ENCODE results near the gene TPPP.

Gene TPPP

DNA sequence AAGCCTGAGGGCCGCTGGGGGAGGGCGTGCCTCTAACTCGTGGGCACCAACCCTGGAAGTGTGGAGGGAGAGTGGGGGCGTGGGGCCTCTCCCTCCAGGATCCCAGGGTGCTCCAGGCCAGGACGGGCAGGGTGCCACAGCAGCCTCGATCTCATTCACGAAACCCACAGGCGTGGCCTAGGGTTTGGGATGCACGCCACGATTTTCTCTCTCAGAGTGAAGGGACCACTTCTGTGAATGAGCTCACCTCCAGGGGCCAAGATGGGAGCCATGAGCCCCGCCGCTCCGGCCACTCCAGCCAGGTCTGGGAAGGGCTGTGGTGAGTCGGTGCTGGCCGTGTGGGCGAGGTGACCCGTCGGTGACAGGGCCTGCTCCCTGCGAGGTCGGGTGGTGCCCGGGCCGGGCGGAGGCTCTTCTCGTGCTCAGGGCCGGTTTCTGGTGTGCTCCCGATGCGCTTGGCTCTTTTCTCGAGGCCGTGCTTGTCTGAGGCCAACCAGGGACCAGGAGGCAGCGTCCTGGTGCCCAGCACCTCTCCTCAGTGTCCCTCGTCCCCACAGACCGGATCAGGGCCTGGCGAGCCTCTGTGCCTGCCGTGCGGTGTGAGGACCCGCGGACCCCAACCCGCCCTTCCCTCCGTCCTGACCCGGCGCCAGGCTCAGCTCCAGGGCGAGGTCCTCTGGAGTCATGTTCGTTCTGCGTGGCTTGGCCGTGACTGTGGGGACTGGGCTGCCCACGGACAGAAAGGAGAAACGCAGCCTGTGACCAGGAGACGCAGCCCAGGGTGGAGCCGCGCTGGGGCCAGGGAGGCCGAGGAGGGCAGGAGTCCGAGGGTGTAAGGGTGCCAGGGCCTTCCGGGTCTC lies 31.0 kb downstream of the TPPP start:
- H3K4me3 ChIP-seq (ENCODE audit: low read depth, low read length) = no peak overlapping the region
- TF ChIP-seq, protein P1, sequence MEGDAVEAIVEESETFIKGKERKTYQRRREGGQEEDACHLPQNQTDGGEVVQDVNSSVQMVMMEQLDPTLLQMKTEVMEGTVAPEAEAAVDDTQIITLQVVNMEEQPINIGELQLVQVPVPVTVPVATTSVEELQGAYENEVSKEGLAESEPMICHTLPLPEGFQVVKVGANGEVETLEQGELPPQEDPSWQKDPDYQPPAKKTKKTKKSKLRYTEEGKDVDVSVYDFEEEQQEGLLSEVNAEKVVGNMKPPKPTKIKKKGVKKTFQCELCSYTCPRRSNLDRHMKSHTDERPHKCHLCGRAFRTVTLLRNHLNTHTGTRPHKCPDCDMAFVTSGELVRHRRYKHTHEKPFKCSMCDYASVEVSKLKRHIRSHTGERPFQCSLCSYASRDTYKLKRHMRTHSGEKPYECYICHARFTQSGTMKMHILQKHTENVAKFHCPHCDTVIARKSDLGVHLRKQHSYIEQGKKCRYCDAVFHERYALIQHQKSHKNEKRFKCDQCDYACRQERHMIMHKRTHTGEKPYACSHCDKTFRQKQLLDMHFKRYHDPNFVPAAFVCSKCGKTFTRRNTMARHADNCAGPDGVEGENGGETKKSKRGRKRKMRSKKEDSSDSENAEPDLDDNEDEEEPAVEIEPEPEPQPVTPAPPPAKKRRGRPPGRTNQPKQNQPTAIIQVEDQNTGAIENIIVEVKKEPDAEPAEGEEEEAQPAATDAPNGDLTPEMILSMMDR (IDR thresholded peaks at IDR 0.05; ENCODE audit: low read depth, low read length) = no peak

DNA sequence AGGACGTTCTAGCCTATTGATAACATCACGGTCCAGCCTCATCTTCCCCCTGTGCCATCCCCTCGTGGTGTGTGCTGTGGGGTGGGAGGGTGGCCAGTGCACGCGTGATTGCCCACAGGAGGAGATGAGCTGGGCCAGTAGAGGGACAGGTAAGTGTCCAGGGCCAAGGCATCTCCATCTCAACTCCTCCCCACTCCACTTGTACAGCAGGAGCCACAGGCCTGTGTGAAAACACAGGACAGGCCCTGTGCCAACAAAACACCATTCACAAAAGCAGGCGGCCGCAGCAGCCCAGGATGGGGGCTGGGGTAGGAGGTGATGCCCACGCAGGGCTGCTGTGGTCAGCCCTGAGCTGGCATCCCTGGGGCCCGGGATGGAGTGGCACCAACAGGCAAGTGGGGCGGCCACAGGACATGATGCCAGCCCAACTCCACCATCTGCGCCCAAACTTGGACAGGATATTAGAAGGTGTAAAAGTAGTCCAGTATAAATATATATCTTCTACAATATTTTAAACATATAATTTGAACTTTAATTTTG lies 32.6 kb downstream of the TPPP start:
- TF ChIP-seq, protein P1 (IDR thresholded peaks at IDR 0.05; ENCODE audit: low read depth, low read length) = no peak

DNA sequence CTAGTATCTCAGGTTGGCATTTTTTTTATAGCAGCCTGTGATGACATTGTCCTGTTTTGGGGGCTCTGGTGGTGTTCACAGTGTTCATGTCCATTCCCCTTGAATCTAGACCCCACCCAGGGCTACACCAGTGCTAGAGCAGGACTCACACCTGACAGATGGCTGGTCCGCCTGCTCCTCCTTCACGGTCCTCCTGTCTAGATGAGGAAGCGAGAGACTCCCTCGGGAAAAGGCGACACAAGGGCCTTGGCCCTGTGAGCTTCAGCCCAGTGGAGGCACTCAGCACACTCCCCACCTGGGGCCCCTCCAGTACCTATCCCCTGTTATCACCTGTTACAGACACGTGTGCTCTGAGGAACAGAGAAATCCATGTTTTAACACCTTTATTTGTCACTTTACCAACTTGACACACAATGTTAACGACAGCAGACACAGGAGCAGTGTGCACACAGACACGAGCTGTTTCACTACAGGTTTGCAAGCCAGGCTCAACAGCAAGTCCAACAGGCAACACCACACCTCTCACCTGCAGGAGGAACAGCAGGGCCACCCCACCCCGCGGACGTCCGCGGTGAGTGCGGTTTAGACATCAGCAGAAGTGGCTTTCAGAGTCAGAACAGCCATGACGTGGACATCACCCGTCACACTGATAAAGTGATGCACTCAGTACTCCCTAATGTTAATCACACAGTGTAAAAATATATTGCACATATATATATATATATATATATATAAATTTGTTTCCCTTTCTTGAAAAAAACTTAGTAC lies 33.5 kb downstream of the TPPP start:
- TF ChIP-seq, protein P1 (IDR thresholded peaks at IDR 0.05; ENCODE audit: low read depth, low read length) = no peak
- H3K4me3 ChIP-seq (ENCODE audit: low read depth, low read length) = no peak overlapping the region

More for the DNA sequence above, 32.6 kb downstream of the TPPP start:
- no peak overlapping the region for H3K4me3 ChIP-seq (ENCODE audit: low read depth, low read length)

DNA sequence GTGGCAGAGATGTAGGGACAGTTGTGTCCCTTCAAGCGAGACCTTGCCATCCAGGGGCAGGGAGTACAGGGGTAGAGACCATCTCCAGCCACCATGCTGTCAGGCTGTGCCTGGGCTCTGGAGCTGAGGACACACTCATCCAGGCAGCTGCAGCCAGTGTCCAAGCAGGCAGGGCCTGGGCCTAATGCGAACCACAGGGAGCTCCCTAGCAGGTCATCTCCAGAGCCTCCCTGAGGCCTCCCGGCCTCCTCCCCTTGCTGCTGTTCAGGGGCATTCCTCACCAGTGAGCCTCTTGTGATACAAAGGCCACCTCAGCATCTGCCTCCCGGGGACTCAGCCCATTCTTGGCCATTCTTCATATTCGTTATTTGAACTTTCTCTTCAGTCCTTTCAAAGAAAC lies 35.0 kb downstream of the TPPP start:
- H3K4me3 ChIP-seq (ENCODE audit: low read depth, low read length) = no peak overlapping the region
- TF ChIP-seq, protein P1 (IDR thresholded peaks at IDR 0.05; ENCODE audit: low read depth, low read length) = no peak

DNA sequence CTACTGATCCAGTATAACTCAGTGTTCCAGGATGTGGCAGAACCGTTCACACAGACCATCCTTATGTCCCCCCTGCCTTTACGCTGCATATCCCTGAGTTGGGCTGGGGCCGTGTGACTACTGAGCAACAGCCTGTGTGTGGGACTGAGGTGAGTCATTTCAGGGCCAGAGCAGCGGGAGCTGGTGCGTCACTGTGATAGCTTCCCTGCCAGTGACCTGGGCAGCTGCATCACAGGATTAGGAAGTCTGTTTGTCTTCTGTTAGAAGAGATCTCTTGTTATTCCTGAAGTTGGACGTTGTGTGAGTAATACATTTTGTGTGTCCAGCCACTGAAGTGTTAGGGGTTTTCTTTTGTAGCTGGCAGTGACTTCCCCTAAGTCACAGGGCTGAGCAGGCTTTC lies 35.6 kb downstream of the TPPP start:
- TF ChIP-seq, protein P1 (IDR thresholded peaks at IDR 0.05; ENCODE audit: low read depth, low read length) = no peak
- H3K4me3 ChIP-seq (ENCODE audit: low read depth, low read length) = no peak overlapping the region

DNA sequence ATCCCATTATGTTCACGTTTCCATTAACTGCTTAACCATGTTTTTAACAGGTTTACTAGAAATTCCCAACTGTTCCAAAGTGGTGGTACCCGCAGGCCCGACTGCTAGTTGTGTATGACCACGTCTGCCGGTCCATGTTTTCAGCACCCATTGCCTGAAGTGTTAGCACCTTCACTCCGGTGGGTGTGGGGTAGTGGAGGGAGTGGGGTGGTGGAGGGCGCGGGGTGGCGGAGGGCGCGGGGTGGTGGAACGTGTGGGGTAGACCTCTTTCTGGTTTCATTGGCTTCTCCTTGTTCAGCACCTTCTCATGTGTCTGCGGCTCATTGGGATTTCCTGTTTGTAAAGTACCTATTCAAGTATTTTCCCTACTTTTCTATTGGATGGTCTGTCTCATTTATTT lies 37.7 kb downstream of the TPPP start:
- TF ChIP-seq, protein P1 (IDR thresholded peaks at IDR 0.05; ENCODE audit: low read depth, low read length) = no peak
- H3K4me3 ChIP-seq (ENCODE audit: low read depth, low read length) = no peak overlapping the region

All from WI38 (cell line).